GM10248 (cell line): ENCODE data around the gene TPM2.

ENCODE experiments used
- CTCF ChIA-PET: fragments of 300-600 bp; sonication (Branson Sonifier 250); formaldehyde crosslinking; extraction: SDS; loops from one replicate; lab custom pipeline; 2021; ENCODE audit warnings: antibody characterized with exemption; lab: Yijun Ruan, JAX
- POLR2A ChIA-PET: fragments of 350-650 bp; sonication (Branson Sonifier 250); formaldehyde crosslinking; extraction: SDS; loops from one replicate; lab custom pipeline; 2020; ENCODE audit warnings: antibody characterized with exemption; lab: Yijun Ruan, JAX
- DNase-seq: peaks from one replicate; pipeline ENCODE4 v3.0.0; 2012; ENCODE audit errors: extremely low spot score
- CTCF ChIP-seq: IDR thresholded peaks from 2 replicates; pipeline ENCODE4 v1.5.1; 2012; ENCODE audit warnings: mild to moderate bottlenecking, low read depth; ENCODE audit errors: extremely low read depth, missing control alignments, control extremely low read depth

TPM2 gene

GRCh38 chr9:35710818-35711500 lies 21.2 kb upstream of the TPM2 start:
- no peak for DNase-seq
- TF ChIP-seq CTCF = no peak
- ChIA-PET POLR2A (interaction anchor here (0.5 kb wide), 1 partner anchor 81 kb away, joined by 5 read pairs; no protein-coding TSS in a partner anchor), CTCF (interaction anchor here (1.3 to 19.1 kb wide), 4 partner anchors 10 to 28 kb away, joined by 3 to 224 read pairs (median 6); no protein-coding TSS in a partner anchor)

DNA sequence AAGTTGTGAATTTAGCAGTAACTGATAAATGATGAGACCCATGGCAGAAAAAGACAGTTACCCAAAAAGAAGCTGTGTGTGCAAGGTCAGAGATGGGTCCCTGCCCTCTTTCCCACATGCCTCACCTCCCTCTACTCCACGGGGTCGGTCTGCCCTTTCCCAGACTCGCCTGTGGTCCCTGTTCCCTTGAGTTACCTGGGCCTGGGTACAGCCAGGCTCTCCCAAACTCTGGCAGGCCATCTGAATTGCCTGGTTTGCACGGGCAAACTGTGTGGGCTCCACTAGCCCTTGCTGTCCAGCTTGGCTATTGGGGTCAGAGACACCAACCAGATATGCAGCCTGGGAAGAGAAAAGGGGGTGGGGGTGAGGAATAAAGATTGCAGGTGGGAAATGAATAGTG lies 18.4 kb upstream of the TPM2 start:
- TF ChIP-seq CTCF = no peak
- CTCF ChIA-PET = interaction anchor here (1.0 to 19.1 kb wide), 4 partner anchors 12 to 61 kb away, joined by 3 to 224 read pairs (median 6); no protein-coding TSS in a partner anchor
- POLR2A ChIA-PET = interaction anchor here (0.6 to 1.1 kb wide), 2 partner anchors 9 to 92 kb away, joined by 3 to 11 read pairs; no protein-coding TSS in a partner anchor
- DNase-seq = no peak

DNA sequence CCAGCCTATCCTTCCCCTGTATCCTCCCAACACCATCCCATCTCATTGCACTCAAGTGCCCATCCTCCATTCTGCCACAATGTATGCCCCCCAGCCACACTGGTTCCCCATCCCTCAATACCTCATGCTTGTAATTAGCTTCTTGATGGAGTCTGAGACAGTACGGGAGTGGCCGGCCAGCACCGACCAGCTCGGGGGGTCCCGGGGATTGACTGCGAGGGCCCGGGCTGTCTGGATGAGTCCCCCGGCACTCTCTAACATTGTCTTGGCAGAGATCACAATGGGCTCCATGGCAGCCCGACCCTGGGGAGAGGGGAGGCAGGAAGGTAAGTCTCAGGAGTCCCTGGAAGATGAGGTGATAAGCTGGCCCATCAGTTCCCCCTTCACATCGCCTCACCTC lies 17.2 kb upstream of the TPM2 start:
- no peak for TF ChIP-seq CTCF
- POLR2A ChIA-PET = no interaction called here
- CTCF ChIA-PET = interaction anchor here (1.1 to 19.1 kb wide), 3 partner anchors 11 to 48 kb away, joined by 4 to 224 read pairs (median 8); no protein-coding TSS in a partner anchor
- DNase-seq = no peak

DNA sequence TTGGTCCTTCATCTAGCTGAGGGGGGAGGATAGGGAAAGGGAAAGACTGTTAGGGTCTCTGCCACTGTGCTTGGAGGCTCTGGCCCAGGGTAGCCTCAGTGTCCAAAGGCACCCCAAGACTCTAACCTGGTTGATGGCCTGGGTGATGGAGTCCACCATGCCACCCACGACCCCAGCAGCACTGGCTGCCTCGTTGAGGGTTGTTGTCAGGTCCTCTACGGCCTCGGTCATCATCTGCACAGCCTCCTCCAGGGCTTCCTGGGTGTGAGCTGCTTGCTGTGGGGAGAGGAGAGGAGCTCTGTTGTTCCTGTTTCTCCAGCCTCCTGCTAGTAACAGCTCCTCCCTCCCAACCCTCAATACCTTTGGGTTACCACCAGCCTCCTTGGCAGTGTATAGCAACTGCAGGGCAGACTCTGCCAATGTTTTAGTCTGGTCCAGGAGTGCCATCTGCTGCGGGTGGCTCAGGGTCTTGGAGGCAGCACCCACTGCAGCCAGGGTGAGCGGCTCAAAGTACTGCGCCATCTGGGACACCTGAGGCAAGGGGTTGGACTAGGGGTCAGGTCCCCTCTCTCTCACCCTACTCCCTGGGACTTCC lies 16.2 kb upstream of the TPM2 start:
- ChIA-PET POLR2A (no interaction called here), CTCF (interaction anchor here (1.1 to 19.1 kb wide), 6 partner anchors 9 to 47 kb away, joined by 3 to 224 read pairs (median 4); no protein-coding TSS in a partner anchor)
- DNase-seq = no peak
- TF ChIP-seq CTCF = no peak

DNA sequence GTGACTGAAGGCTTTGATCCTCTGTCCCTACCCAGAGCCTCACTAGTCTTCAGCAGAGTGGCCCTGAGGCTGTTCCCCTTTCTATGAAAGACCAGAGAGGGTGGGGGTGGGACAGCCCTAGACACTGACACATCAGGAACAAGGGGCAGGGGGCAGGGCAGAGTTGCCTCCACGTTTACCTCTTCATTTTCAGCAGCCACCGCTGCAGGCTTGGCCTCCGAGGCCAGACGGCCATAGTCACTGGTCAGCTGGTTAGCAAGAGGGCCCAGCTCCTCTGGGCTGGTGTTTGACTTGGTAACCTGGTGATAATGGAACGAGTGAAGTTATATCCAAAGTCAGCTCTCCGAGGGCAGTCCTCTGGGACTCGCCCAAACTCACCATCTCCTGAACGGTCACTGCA lies 15.6 kb upstream of the TPM2 start:
- ChIA-PET POLR2A (no interaction called here), CTCF (interaction anchor here (1.0 to 19.1 kb wide), 6 partner anchors 9 to 41 kb away, joined by 3 to 224 read pairs (median 4); partner anchors contain the start of gene ARHGEF39)
- no peak for TF ChIP-seq CTCF
- no peak for DNase-seq

GRCh38 chr9:35703906-35704672 lies 14.4 kb upstream of the TPM2 start:
- ChIA-PET CTCF (interaction anchor here (1.6 to 19.1 kb wide), 4 partner anchors 8 to 57 kb away, joined by 3 to 224 read pairs (median 6); no protein-coding TSS in a partner anchor), POLR2A (no interaction called here)
- no peak for TF ChIP-seq CTCF
- DNase-seq = no peak
